ENCODE data around the gene GARS1.

Gene GARS1

GRCh38 chr7:30683306-30683705, 88.6 kb downstream of the GARS1 start:
- DNase-seq, result no peak
